ENCODE results near the gene SLC37A2. TPM values are rescaled to one million over a fixed set of nuclear protein-coding genes. Genes with fewer than 3 reads are reported as not detected.

Gene SLC37A2
- total and polyA plus RNA-seq, 2 of the 13 experiments (the other 11 are each of a cell fraction or from before 2014, with no cell fraction given): 4.6 to 7.1 TPM

DNA sequence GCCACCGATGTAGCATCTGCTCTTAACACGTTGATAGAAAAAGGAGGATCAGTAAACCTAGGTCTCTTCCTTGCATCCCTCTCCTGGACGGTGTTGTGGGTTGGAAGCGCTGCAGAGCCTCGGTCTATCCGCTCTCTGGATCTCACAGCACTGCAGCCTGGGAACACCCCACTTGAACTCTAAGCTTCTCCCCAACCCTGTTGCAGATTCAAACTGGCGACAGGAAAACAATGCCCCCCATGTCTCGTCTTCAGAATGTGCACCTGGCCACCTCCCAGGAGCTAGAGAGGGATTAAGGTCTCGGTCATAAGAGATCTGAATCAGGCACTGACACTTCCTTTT is 47.9 kb downstream of the SLC37A2 start (continued):
- no peak for TF ChIP-seq ZNF496 (CRISPR knock-in tag; IDR thresholded peaks at IDR 0.05; ENCODE audit: insufficient replicate concordance)
- peak; percentile 42; the same call in 1 of the 2 replicates for TF ChIP-seq SIN3A (IDR thresholded peaks at IDR 0.05; ENCODE audit: borderline replicate concordance, low read depth, low read length)
- TF ChIP-seq SMAD1 (CRISPR knock-in tag; IDR thresholded peaks at IDR 0.05; ENCODE audit: borderline replicate concordance, low read depth): no peak
- peak; percentile 16; the same call in 1 of the 2 replicates for TF ChIP-seq ZNF292 (CRISPR knock-in tag; IDR thresholded peaks at IDR 0.05; ENCODE audit: borderline replicate concordance, low read depth)
- TF ChIP-seq RORA (CRISPR knock-in tag; IDR thresholded peaks at IDR 0.05): no peak
- no peak for TF ChIP-seq GATAD1 (CRISPR knock-in tag; IDR thresholded peaks at IDR 0.05)
- TF ChIP-seq THYN1 (CRISPR knock-in tag; IDR thresholded peaks at IDR 0.05; ENCODE audit: borderline replicate concordance, low read depth): no peak
- TF ChIP-seq ZNF772 (CRISPR knock-in tag; IDR thresholded peaks at IDR 0.05): no peak
- no peak for TF ChIP-seq ZNF775 (CRISPR knock-in tag; IDR thresholded peaks at IDR 0.05; ENCODE audit: borderline replicate concordance)
- TF ChIP-seq ZNF550 (CRISPR knock-in tag; IDR thresholded peaks at IDR 0.05; ENCODE audit: borderline replicate concordance): no peak
- TF ChIP-seq ZNF446 (CRISPR knock-in tag; IDR thresholded peaks at IDR 0.05): no peak
- no peak for TF ChIP-seq PAWR (CRISPR knock-in tag; IDR thresholded peaks at IDR 0.05; ENCODE audit: borderline replicate concordance)
- TF ChIP-seq ZNF878 (CRISPR knock-in tag; IDR thresholded peaks at IDR 0.05): 0 out of 2 replicates have a peak, but pooled peaks have one; percentile 36
- TF ChIP-seq ZBTB7B (CRISPR knock-in tag; IDR thresholded peaks at IDR 0.05): no peak
- 0 out of 2 replicates have a peak, but pooled peaks have one; percentile 16 for TF ChIP-seq ZBTB20 (CRISPR knock-in tag; IDR thresholded peaks at IDR 0.05; ENCODE audit: borderline replicate concordance, low read depth)
- TF ChIP-seq ZNF629 (CRISPR knock-in tag; conservative IDR thresholded peaks at IDR 0.05): no peak
- no peak for TF ChIP-seq TFDP2 (CRISPR knock-in tag; IDR thresholded peaks at IDR 0.05)
- TF ChIP-seq ZFP90 (CRISPR knock-in tag; IDR thresholded peaks at IDR 0.05; ENCODE audit: borderline replicate concordance): no peak
- no peak for TF ChIP-seq ZNF558 (CRISPR knock-in tag; IDR thresholded peaks at IDR 0.05; ENCODE audit: borderline replicate concordance)
- TF ChIP-seq ZNF281 (CRISPR knock-in tag; IDR thresholded peaks at IDR 0.05; ENCODE audit: borderline replicate concordance): no peak
- TF ChIP-seq, protein P1, sequence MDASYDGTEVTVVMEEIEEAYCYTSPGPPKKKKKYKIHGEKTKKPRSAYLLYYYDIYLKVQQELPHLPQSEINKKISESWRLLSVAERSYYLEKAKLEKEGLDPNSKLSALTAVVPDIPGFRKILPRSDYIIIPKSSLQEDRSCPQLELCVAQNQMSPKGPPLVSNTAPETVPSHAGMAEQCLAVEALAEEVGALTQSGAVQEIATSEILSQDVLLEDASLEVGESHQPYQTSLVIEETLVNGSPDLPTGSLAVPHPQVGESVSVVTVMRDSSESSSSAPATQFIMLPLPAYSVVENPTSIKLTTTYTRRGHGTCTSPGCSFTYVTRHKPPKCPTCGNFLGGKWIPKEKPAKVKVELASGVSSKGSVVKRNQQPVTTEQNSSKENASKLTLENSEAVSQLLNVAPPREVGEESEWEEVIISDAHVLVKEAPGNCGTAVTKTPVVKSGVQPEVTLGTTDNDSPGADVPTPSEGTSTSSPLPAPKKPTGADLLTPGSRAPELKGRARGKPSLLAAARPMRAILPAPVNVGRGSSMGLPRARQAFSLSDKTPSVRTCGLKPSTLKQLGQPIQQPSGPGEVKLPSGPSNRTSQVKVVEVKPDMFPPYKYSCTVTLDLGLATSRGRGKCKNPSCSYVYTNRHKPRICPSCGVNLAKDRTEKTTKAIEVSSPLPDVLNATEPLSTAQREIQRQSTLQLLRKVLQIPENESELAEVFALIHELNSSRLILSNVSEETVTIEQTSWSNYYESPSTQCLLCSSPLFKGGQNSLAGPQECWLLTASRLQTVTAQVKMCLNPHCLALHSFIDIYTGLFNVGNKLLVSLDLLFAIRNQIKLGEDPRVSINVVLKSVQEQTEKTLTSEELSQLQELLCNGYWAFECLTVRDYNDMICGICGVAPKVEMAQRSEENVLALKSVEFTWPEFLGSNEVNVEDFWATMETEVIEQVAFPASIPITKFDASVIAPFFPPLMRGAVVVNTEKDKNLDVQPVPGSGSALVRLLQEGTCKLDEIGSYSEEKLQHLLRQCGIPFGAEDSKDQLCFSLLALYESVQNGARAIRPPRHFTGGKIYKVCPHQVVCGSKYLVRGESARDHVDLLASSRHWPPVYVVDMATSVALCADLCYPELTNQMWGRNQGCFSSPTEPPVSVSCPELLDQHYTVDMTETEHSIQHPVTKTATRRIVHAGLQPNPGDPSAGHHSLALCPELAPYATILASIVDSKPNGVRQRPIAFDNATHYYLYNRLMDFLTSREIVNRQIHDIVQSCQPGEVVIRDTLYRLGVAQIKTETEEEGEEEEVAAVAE (CRISPR knock-in tag; IDR thresholded peaks at IDR 0.05; ENCODE audit: borderline replicate concordance): no peak
- no peak for TF ChIP-seq PLRG1 (conservative IDR thresholded peaks at IDR 0.05)
- no peak for TF ChIP-seq TRIM24 (CRISPR knock-in tag; IDR thresholded peaks at IDR 0.05)
